H9 (cell line): ENCODE measurements around the gene ISYNA1. TPM values are rescaled to one million over a fixed set of nuclear protein-coding genes. Genes with fewer than 3 reads are reported as not detected.

ENCODE experiments used
- DNase-seq: peaks from one replicate; pipeline ENCODE4 v3.0.0-alpha.2; 2017
- H2AFZ ChIP-seq: one replicate; pipeline ENCODE4 v1.6.1; 2013; ENCODE audit warnings: mild to moderate bottlenecking, low read length, control low read depth, moderate library complexity
- H2AK5ac ChIP-seq: 2 replicates; pipeline ENCODE4 v1.6.1; 2013; ENCODE audit warnings: low read length, control low read depth, mixed read lengths; ENCODE audit not compliant: insufficient read length
- H2BK120ac ChIP-seq: one replicate; pipeline ENCODE4 v1.6.1; 2013; ENCODE audit warnings: low read depth, mild to moderate bottlenecking, low read length, control low read depth, inconsistent platforms; ENCODE audit not compliant: poor library complexity, severe bottlenecking
- H2BK12ac ChIP-seq: 2 replicates; pipeline ENCODE4 v1.6.1; 2013; ENCODE audit warnings: low read length, control low read depth, mixed read lengths, low read depth; ENCODE audit not compliant: insufficient read length
- H2BK15ac ChIP-seq: 2 replicates; pipeline ENCODE4 v1.6.1; 2013; ENCODE audit warnings: low read depth, low read length, control low read depth
- H2BK20ac ChIP-seq: one replicate; pipeline ENCODE4 v1.6.1; 2013; ENCODE audit warnings: low read depth, mild to moderate bottlenecking, low read length, control low read depth, inconsistent platforms; ENCODE audit not compliant: poor library complexity, severe bottlenecking
- H2BK5ac ChIP-seq: 2 replicates; pipeline ENCODE4 v1.6.1; 2013; ENCODE audit warnings: low read length, control low read depth, mixed read lengths; ENCODE audit not compliant: insufficient read length
- H3K14ac ChIP-seq: 2 replicates; pipeline ENCODE4 v1.6.1; 2013; ENCODE audit warnings: low read length, control low read depth; ENCODE audit not compliant: insufficient read depth
- H3K18ac ChIP-seq: 2 replicates; pipeline ENCODE4 v1.6.1; 2013; ENCODE audit warnings: low read depth, mild to moderate bottlenecking, mixed read lengths, low read length, control low read depth; ENCODE audit not compliant: insufficient read length
- H3K23ac ChIP-seq: 2 replicates; pipeline ENCODE4 v1.6.1; 2013; ENCODE audit warnings: low read length, control low read depth, mixed read lengths, low read depth; ENCODE audit not compliant: insufficient read length
- H3K23me2 ChIP-seq: 2 replicates; pipeline ENCODE4 v1.6.1; 2013; ENCODE audit warnings: low read depth, mild to moderate bottlenecking, mixed read lengths, low read length, control low read depth; ENCODE audit not compliant: insufficient read length, poor library complexity, severe bottlenecking
- H3K27ac ChIP-seq: 2 replicates; pipeline ENCODE4 v1.5.1; 2013; ENCODE audit warnings: low read length, control low read depth, mixed read lengths, low read depth; ENCODE audit not compliant: insufficient read length
- H3K27me3 ChIP-seq: 2 replicates; pipeline ENCODE4 v1.6.1; 2013; ENCODE audit warnings: low read length, control low read depth, inconsistent platforms; ENCODE audit not compliant: insufficient read depth
- H3K4ac ChIP-seq: 2 replicates; pipeline ENCODE4 v1.6.1; 2013; ENCODE audit warnings: low read depth, mild to moderate bottlenecking, control low read depth, inconsistent platforms, low read length, moderate library complexity
- H3K4me1 ChIP-seq: 2 replicates; pipeline ENCODE4 v1.6.1; 2013; ENCODE audit warnings: low read length, control low read depth, inconsistent platforms; ENCODE audit not compliant: insufficient read depth
- H3K4me2 ChIP-seq: 2 replicates; pipeline ENCODE4 v1.6.1; 2013; ENCODE audit warnings: low read length, control low read depth, mixed read lengths; ENCODE audit not compliant: insufficient read length, insufficient read depth
- H3K56ac ChIP-seq: 2 replicates; pipeline ENCODE4 v1.6.1; 2013; ENCODE audit warnings: low read depth, mild to moderate bottlenecking, mixed read lengths, low read length, control low read depth; ENCODE audit not compliant: insufficient read length
- H3K79me1 ChIP-seq: 2 replicates; pipeline ENCODE4 v1.6.1; 2013; ENCODE audit warnings: low read depth, mild to moderate bottlenecking, moderate library complexity, low read length, control low read depth, inconsistent platforms; ENCODE audit not compliant: insufficient read depth, poor library complexity, severe bottlenecking
- H3K79me2 ChIP-seq: 2 replicates; pipeline ENCODE4 v1.6.1; 2013; ENCODE audit warnings: low read length, control low read depth, inconsistent platforms; ENCODE audit not compliant: insufficient read depth
- H3K9ac ChIP-seq: 2 replicates; pipeline ENCODE4 v1.6.1; 2013; ENCODE audit warnings: low read length, control low read depth, mixed read lengths; ENCODE audit not compliant: insufficient read length; ENCODE audit errors: extremely low read depth
- H3K9me3 ChIP-seq: one replicate; pipeline ENCODE4 v1.6.1; 2013; ENCODE audit warnings: low read depth, low read length, inconsistent platforms; ENCODE audit not compliant: control insufficient read depth
- H3T11ph ChIP-seq: one replicate; pipeline ENCODE4 v1.6.1; 2013; ENCODE audit warnings: mild to moderate bottlenecking, low read length, control low read depth, inconsistent platforms
- H4K20me1 ChIP-seq: one replicate; pipeline ENCODE4 v1.6.1; 2013; ENCODE audit not compliant: control insufficient read depth, insufficient read length, insufficient read depth
- H4K5ac ChIP-seq: 2 replicates; pipeline ENCODE4 v1.6.1; 2013; ENCODE audit warnings: low read depth, mild to moderate bottlenecking, mixed read lengths, low read length, control low read depth; ENCODE audit not compliant: insufficient read length
- H4K8ac ChIP-seq: replicated peaks from 2 replicates; pipeline ENCODE4 v1.6.1; 2013; ENCODE audit warnings: low read length, control low read depth, mixed read lengths, low read depth; ENCODE audit not compliant: insufficient read length
- H4K91ac ChIP-seq: 2 replicates; pipeline ENCODE4 v1.6.1; 2013; ENCODE audit warnings: low read depth, mild to moderate bottlenecking, moderate library complexity, mixed read lengths, low read length, control low read depth; ENCODE audit not compliant: insufficient read length
- H3K27ac Mint-ChIP-seq, 3 experiments: 2 replicates in 2 of 3; 3 replicates in 1 of 3; pipeline ENCODE4 v1.8.0; 2020 to 2021; ENCODE audit warnings: mixed read lengths in 3 of 3, mild to moderate bottlenecking in 1 of 3, moderate library complexity in 1 of 3
- H3K27me3 Mint-ChIP-seq: 2 replicates; pipeline ENCODE4 v1.8.0; 2021; ENCODE audit warnings: low read depth, mild to moderate bottlenecking, moderate library complexity, mixed read lengths
- H3K36me3 Mint-ChIP-seq, 3 experiments: 2 replicates in 2 of 3; 3 replicates in 1 of 3; pipeline ENCODE4 v1.8.0; 2020 to 2021; ENCODE audit warnings: low read depth in 3 of 3, mixed read lengths in 3 of 3; ENCODE audit not compliant: insufficient read depth in 1 of 3
- H3K4me1 Mint-ChIP-seq, 2 experiments: 2 replicates each; pipeline ENCODE4 v1.8.0; 2020; ENCODE audit warnings: mixed read lengths in 2 of 2
- H3K4me3 Mint-ChIP-seq, 2 experiments: 2 replicates in 1 of 2; 3 replicates in 1 of 2; pipeline ENCODE4 v1.8.0; 2020 to 2021; ENCODE audit warnings: mild to moderate bottlenecking in 2 of 2, mixed read lengths in 2 of 2, moderate library complexity in 1 of 2
- H3K9me3 Mint-ChIP-seq, 2 experiments: 2 replicates in 1 of 2; 3 replicates in 1 of 2; pipeline ENCODE4 v1.8.0; 2020; ENCODE audit warnings: mild to moderate bottlenecking in 2 of 2, mixed read lengths in 2 of 2, moderate library complexity in 1 of 2
- CTCF ChIP-seq: fragments of 200-600 bp; sonication (generic); conservative IDR thresholded peaks from 3 replicates; pipeline ENCODE4 v1.8.0; 2021; ENCODE audit warnings: antibody characterized with exemption, mild to moderate bottlenecking
- WGBS: extraction: QIAGEN DNeasy Blood & Tissue Kit; methylation state at CpG from one replicate; pipeline ENCODE4 v1.1.7; 2013; ENCODE audit warnings: missing lambda C conversion rate, low lambda C conversion rate, mixed read lengths; ENCODE audit not compliant: insufficient read length; ENCODE audit errors: extremely low coverage; 5-methylcytosine and 5-hydroxymethylcytosine counted together
- total RNA-seq: library from RNA; stranded (reverse); gene quantifications from 2 replicates; pipeline ENCODE4 v1.2.1, GENCODE V29; 2021

Gene ISYNA1
- total RNA-seq, 1 experiment from 2014 or later, result 241 TPM

- no peaks in the 10 kb centered on the region for H3K9me3 Mint-ChIP-seq
- Histone ChIP-seq H3K9ac (no peak overlapping the region), H3K4me1 (no peaks in the 10 kb centered on the region; the same call in 1 of the 2 replicates)
Measured at GRCh38 chr19:18429717-18430416, 8.1 kb downstream of the ISYNA1 start.

More at GRCh38 chr19:18429717-18430416, 8.1 kb downstream of the ISYNA1 start:
- H4K5ac ChIP-seq, result no peak overlapping the region
- H3K14ac ChIP-seq, result no peak overlapping the region
- peak overlapping the region in 1 of 3 experiments; percentile 86; a peak in 1 of 7 replicates for H3K27ac Mint-ChIP-seq
- WGBS, result no CpG with 5 or more reads among the region's 13 CpGs
- no peak for TF ChIP-seq CTCF
- no peak overlapping the region for H2AFZ ChIP-seq
- peaks cover 0 to 5% (median 5%) of the 10 kb centered on the region in 3 experiments; a peak in 4 of 7 replicates for H3K36me3 Mint-ChIP-seq
- no peak overlapping the region for H2BK12ac ChIP-seq
- no peak overlapping the region for H3K4me2 ChIP-seq
- no peak overlapping the region for H4K91ac ChIP-seq
- H3K79me1 ChIP-seq, result no peaks in the 10 kb centered on the region
- peaks cover 3% of the 10 kb centered on the region; the same call in 1 of the 2 replicates for H3K27me3 Mint-ChIP-seq
- no peak overlapping the region for H3K56ac ChIP-seq
- no peak overlapping the region for H2BK20ac ChIP-seq
- no peak overlapping the region for H3T11ph ChIP-seq
- H2BK5ac ChIP-seq, result no peak overlapping the region
- H3K27me3 ChIP-seq, result no peaks in the 10 kb centered on the region
- H2AK5ac ChIP-seq, result no peak overlapping the region
- peaks cover 5% of the 10 kb centered on the region for H3K23me2 ChIP-seq
- H3K79me2 ChIP-seq, result no peaks in the 10 kb centered on the region
- H3K4me1 Mint-ChIP-seq, result peaks cover 24 to 29% of the 10 kb centered on the region in 2 experiments
- H3K23ac ChIP-seq, result no peak overlapping the region
- peak overlapping the region; percentile 52 to 74 for H3K4me3 Mint-ChIP-seq
- H2BK15ac ChIP-seq, result no peak overlapping the region
- H3K27ac ChIP-seq, result no peak overlapping the region
- no peak overlapping the region for H3K18ac ChIP-seq
- H4K8ac ChIP-seq, result no peak overlapping the region
- H3K9me3 ChIP-seq, result no peaks in the 10 kb centered on the region
- H4K20me1 ChIP-seq, result peaks cover under 1% of the 10 kb centered on the region
- H2BK120ac ChIP-seq, result no peak overlapping the region
- H3K4ac ChIP-seq, result no peak overlapping the region
- no peak for DNase-seq
